Activated CD4-positive, alpha-beta T cell treated with anti-CD3 and anti-CD28 coated beads, Interleukin-2, amount 10 ng/mL, durations not matched to agents 24 days and 14 days (primary cell): ENCODE measurements around the gene ZCCHC9. TPM values are rescaled to one million over a fixed set of nuclear protein-coding genes. Genes with fewer than 3 reads are reported as not detected.
A peak's percentile ranks its signal among the peaks of the same experiment; 100 is the strongest.
"Not testable (repeated sequence)": the region's sequence is repeated elsewhere in the genome, so short reads cannot be mapped to it uniquely, and the experiment has no call there.

Experiments
- DNase-seq: peaks from one replicate; pipeline ENCODE4 v3.0.0; 2022
- H3K27ac Mint-ChIP-seq: one replicate; pipeline ENCODE4 v1.8.0; 2022; ENCODE audit warnings: mild to moderate bottlenecking, mixed read lengths
- H3K27me3 Mint-ChIP-seq: one replicate; pipeline ENCODE4 v1.8.0; 2022; ENCODE audit warnings: mixed read lengths
- H3K36me3 Mint-ChIP-seq: one replicate; pipeline ENCODE4 v1.8.0; 2022; ENCODE audit warnings: low read depth, mild to moderate bottlenecking, mixed read lengths
- H3K4me1 Mint-ChIP-seq: one replicate; pipeline ENCODE4 v1.8.0; 2021; ENCODE audit warnings: mixed read lengths
- H3K4me3 Mint-ChIP-seq: one replicate; pipeline ENCODE4 v1.8.0; 2022; ENCODE audit warnings: mild to moderate bottlenecking, moderate library complexity, mixed read lengths
- H3K9me3 Mint-ChIP-seq: one replicate; pipeline ENCODE4 v1.8.0; 2021; ENCODE audit warnings: mixed read lengths
- intact Hi-C: fragments of 100-400 bp; cut with micrococcal nuclease; formaldehyde crosslinking; loops from one replicate; pipeline ENCODE4 v1.15.1; 2023
- total RNA-seq: library from RNA; stranded (reverse); gene quantifications from 2 replicates; pipeline ENCODE4 v1.2.3, GENCODE V29; 2022

Gene ZCCHC9, protein sequence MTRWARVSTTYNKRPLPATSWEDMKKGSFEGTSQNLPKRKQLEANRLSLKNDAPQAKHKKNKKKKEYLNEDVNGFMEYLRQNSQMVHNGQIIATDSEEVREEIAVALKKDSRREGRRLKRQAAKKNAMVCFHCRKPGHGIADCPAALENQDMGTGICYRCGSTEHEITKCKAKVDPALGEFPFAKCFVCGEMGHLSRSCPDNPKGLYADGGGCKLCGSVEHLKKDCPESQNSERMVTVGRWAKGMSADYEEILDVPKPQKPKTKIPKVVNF
- 48.5 and 49.7 TPM in 2 replicates for total RNA-seq

DNA sequence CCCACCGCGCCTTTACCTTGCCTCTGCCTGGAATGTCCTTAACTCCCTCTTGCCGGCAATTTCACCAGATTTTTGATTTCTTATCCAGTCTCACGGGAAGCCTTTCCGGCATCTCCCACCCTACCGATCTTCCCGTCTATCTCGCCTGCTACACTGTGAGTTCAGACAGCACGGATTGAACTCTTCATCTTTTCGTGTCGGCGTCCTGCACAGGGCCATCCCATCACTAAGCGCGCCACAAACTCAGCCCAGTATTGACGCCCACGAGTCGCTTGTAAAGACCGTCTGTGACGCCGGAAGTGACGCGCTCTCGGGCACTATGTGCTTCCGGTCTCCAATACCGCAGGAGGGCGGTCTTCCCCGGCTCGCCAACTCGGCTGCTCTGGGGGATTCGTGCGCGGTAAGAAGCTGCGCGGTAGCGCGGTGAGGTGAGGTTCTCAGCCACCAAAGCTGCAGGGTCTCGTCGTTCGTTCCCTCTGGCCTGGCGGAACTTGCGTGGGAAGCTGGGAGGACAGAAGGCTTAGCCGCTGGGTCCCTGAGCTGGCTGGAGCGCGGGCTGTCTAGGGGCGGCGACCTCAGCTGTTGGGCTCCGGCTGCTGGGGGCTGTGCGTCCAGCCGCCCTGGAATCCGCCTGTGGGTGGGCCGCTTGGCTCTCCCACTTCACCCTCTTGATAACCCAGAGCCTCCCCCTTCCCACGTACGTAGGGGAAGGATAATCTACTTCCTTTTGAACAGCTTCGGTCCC is at the start of gene ZCCHC9:
TSS of gene ZCCHC9 (plus strand) at position 317 of the 745 bp plus-strand sequence. CDS start 3,171 bp downstream, outside the sequence.
- peak; percentile 98 for DNase-seq
- no peaks in the 10 kb centered on the region for H3K9me3 Mint-ChIP-seq
- H3K4me1 Mint-ChIP-seq, result peaks cover 33% of the 10 kb centered on the region
- H3K27ac Mint-ChIP-seq, result peak within 1 kb of the TSS; percentile 96
- no peaks in the 10 kb centered on the region for H3K27me3 Mint-ChIP-seq
- intact Hi-C loops, result loop anchor here (1.0 to 10.0 kb wide), 12 partner anchors 17 to 977 kb away; partner anchors contain the start of genes ATG10, DHFR, MSH3 and RASGRF2
- H3K36me3 Mint-ChIP-seq, result peaks cover 15% of the 10 kb centered on the region
- peak within 1 kb of the TSS; percentile 90 for H3K4me3 Mint-ChIP-seq

DNA sequence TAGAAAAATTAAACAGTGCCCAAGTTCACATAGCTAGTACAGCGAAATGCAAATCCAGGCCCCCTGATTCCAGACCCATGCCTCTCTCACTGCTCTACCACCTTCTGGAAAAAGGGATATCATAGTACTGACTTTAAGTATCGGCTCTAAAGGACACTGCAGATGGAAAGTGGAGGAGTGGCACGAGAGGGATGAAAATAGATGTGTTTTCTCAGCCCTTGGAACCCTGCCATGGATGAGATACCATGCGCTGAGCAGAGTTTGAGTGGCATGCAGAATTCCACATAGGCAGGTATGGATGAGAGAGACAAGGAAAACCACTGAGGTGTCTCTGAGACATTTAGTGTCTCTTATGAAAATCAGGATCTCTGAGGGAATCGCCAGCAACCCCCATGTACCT is 49.5 kb upstream of the ZCCHC9 start:
- no peak overlapping the region for H3K27ac Mint-ChIP-seq
- intact Hi-C loops, result no loop called here

DNA sequence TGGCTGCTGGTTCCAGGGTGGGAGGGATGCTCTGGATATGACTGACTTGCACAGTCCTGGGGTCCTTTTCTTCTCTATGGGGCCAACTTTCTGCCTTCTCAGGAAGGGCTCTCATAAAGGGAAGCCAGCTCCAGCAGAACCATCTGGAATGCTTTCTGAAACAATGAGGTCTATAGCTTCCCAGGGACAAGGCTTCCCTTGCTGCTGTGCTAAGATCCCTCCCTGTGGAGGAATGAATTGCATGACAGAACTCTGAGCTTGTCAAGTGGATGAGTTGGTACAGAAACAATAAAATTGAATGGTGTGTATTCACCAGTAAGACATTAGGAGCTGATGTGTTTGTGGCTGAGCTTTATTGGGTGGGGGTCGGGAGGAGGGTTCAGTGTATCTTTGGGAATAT is 48.5 kb upstream of the ZCCHC9 start:
- H3K27me3 Mint-ChIP-seq, result no peaks in the 10 kb centered on the region

More for the DNA sequence above, 49.5 kb upstream of the ZCCHC9 start:
- Mint-ChIP-seq H3K9me3 (no peaks in the 10 kb centered on the region), H3K4me3 (no peak overlapping the region), H3K27me3 (no peaks in the 10 kb centered on the region), H3K36me3 (no peaks in the 10 kb centered on the region), H3K4me1 (no peaks in the 10 kb centered on the region)
- no peak for DNase-seq

DNA sequence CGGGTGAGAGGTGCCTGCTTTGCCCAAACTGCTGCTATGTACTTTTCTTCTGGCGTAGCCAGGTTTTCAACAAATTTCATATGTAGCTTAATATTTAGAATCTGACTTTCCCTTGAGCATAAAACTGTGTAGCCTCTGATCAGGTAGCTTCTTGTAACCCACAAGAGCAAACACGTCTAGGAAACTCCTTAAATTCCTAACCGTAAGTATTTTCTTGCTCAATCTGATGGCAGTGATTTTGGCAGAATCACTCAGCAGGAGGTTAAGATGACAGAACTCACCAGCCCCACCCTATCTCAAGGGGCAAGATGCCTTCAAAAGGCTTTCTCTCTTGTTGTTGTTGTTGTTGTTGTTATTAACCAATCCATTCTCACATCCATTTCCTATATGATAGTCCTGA is 47.5 kb upstream of the ZCCHC9 start:
- DNase-seq, result no peak
- no peaks in the 10 kb centered on the region for H3K4me1 Mint-ChIP-seq
- no peak overlapping the region for H3K27ac Mint-ChIP-seq
- no peak overlapping the region for H3K4me3 Mint-ChIP-seq
- intact Hi-C loops, result no loop called here
- H3K36me3 Mint-ChIP-seq, result peaks cover 3% of the 10 kb centered on the region
- no peaks in the 10 kb centered on the region for H3K9me3 Mint-ChIP-seq
- H3K27me3 Mint-ChIP-seq, result no peaks in the 10 kb centered on the region

More for the DNA sequence above, 48.5 kb upstream of the ZCCHC9 start:
- no peaks in the 10 kb centered on the region for H3K4me1 Mint-ChIP-seq
- no peak overlapping the region for H3K4me3 Mint-ChIP-seq
- no peak for DNase-seq
- no peak overlapping the region for H3K27ac Mint-ChIP-seq
- intact Hi-C loops, result no loop called here
- H3K9me3 Mint-ChIP-seq, result no peaks in the 10 kb centered on the region
- H3K36me3 Mint-ChIP-seq, result peaks cover 3% of the 10 kb centered on the region

DNA sequence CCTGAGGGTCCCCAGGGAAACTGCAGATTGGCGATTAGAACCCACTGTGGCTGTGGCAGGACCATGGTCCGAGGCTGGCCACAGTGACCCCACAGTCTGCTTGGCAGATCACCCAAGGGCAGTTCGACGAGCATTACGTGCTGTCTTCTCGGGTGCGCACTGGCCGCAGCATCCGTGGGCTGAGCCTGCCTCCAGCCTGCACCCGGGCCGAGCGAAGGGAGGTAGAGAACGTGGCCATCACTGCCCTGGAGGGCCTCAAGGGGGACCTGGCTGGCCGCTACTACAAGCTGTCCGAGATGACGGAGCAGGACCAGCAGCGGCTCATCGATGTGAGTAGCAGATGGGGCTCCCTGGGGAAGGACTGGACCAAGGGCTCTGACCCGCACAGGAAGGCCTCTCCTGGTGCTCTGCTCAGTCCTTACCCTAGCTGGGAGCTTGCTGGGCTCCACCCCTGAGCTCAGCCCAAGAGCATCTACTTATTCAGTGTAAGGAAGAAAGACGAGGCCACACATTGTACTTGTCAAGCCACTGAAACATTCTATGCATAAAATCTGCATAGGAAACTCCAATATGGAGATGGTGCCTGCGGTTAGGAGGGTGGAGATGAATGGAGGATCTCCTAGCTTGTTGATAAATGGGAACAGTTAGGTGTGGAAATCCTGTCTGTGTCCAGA is 46.4 kb upstream of the ZCCHC9 start:
- Mint-ChIP-seq H3K36me3 (peaks cover 6% of the 10 kb centered on the region), H3K27me3 (no peaks in the 10 kb centered on the region), H3K9me3 (peaks cover 7% of the 10 kb centered on the region), H3K4me3 (no peak overlapping the region), H3K4me1 (no peaks in the 10 kb centered on the region), H3K27ac (no peak overlapping the region)
- DNase-seq, result no peak
- intact Hi-C loops, result no loop called here

DNA sequence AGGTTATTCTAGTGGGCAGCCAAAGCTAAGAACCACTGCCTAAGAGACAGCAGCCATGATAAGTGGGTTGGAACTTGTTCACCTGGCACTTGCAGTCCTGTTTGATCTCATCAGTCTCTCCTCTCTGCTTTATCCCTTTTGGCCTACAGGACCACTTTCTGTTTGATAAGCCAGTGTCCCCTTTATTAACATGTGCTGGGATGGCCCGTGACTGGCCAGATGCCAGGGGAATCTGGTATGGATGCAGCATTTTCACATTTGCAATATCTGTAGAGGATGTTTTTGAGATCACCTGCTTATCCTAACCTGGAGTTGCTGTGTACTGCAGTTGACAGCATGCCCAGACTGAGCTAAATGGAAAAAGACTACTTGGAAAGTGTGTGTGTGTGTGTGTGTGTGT is 44.6 kb upstream of the ZCCHC9 start:
- H3K27me3 Mint-ChIP-seq, result no peaks in the 10 kb centered on the region
- DNase-seq, result no peak

DNA sequence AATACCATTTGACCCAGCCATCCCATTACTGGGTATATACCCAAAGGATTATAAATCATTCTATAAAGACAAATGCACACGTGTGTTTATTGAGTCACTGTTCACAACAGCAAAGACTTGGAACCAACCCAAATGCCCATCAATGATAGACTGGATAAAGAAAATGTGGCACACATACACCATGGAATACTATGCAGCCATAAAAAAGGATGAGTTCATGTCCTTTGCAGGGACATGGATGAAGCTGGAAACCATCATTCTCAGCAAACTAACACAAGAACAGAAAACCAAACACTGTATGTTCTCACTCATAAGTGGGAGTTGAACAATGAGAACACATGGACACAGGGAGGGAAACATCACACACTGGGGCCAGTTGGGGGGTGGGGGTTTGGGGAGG is 38.6 kb upstream of the ZCCHC9 start:
- intact Hi-C loops, H3K27ac Mint-ChIP-seq, H3K4me1 Mint-ChIP-seq, H3K27me3 Mint-ChIP-seq, DNase-seq, H3K4me3 Mint-ChIP-seq: not testable (repeated sequence)
- H3K36me3 Mint-ChIP-seq, result peaks cover 16% of the 10 kb centered on the region
- peaks cover 18% of the 10 kb centered on the region for H3K9me3 Mint-ChIP-seq

More for the DNA sequence above, 44.6 kb upstream of the ZCCHC9 start:
- Mint-ChIP-seq H3K36me3 (peaks cover 16% of the 10 kb centered on the region), H3K27ac (no peak overlapping the region), H3K4me1 (no peaks in the 10 kb centered on the region), H3K9me3 (peaks cover 18% of the 10 kb centered on the region), H3K4me3 (no peak overlapping the region)
- intact Hi-C loops, result no loop called here

DNA sequence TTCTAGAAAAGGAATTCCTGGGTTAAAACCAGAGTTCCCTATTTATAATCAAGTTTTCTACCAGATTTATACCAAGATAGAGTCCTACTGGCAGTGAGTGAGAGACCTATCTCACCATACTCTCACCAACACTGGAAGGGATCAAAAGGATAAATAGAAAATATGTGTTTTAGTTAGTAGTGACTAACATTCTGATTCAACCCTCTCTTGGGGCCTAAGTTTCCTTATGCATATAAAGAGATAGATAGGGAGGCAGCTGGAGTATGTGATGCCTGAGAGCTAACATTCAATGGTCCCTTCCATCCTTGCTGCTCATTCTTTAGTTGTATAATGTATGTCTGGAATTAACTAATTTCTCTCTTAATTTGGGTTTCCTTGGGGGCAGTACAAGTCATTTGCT is 36.3 kb upstream of the ZCCHC9 start:
- no peak for DNase-seq
- intact Hi-C loops, result no loop called here
- no peaks in the 10 kb centered on the region for H3K27me3 Mint-ChIP-seq
- H3K9me3 Mint-ChIP-seq, result peaks cover 10% of the 10 kb centered on the region
- no peak overlapping the region for H3K4me3 Mint-ChIP-seq
- H3K36me3 Mint-ChIP-seq, result peaks cover 11% of the 10 kb centered on the region
- H3K27ac Mint-ChIP-seq, result no peak overlapping the region
- no peaks in the 10 kb centered on the region for H3K4me1 Mint-ChIP-seq

DNA sequence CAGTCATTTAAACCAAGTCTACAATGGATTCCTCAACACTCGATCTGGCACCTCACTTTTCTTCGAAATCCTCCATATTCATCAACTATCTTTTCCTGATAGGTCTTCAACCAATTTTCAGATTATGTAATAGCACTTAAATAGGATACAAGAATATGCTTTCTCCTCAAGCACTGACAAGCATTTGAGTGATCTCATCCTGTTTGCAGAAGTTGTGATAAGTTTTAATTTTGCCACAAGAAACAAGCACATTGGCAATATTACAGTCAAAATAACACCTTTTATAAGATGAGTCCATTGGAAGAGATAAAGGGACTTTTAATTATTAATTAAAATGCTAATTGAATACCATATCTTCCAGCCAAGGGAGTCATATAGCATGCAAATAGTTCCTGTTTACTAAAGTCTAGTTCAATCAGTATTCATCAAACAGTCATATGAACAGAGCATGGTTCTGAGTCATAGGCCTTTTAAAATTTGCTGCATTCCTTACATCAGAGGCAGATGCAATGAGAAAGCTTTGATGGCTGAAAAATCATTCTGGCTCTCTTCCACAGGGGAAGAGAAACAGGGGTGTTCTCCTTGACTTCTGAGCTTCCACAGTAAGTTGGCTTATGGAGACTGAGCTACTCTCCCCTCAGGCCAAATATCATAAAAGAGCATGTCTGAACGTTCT is 32.7 kb upstream of the ZCCHC9 start:
- DNase-seq, result no peak
- H3K27me3 Mint-ChIP-seq, result no peaks in the 10 kb centered on the region
- H3K27ac Mint-ChIP-seq, result no peak overlapping the region
- no peaks in the 10 kb centered on the region for H3K4me1 Mint-ChIP-seq
- intact Hi-C loops, result no loop called here
- peaks cover 16% of the 10 kb centered on the region for H3K9me3 Mint-ChIP-seq
- H3K36me3 Mint-ChIP-seq, result peaks cover 9% of the 10 kb centered on the region
- H3K4me3 Mint-ChIP-seq, result no peak overlapping the region

DNA sequence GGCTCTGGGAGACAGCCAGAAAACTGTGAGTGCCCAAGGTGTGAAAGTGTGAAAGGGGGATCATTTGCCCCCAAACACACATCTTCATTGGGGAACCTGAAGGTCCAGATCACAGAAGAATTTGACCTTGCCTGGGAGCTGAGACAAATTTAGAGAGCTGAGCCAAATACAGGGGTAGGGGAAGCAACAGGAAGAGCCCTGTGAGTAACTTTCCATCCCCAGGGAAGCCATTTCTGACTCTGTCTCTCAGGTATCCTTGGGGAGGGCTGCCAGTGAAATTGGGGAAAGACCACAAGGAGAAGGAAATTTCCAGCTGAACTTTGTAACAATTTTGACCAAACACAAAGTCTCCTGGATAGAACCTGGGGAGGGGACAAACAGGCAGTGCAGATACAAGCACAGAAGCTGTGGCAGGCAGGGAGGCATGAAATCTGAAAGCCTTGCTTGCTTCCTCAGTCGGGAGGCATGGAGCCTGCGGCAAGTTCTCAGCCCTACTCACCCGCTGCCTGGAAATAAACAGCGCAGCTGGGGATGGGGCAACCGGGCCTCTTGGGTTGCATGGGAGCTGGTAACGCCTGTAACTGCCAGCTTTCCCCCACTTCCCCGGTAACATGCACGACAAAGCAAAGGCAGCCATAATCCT is 31.5 kb upstream of the ZCCHC9 start:
- H3K4me1 Mint-ChIP-seq, result no peaks in the 10 kb centered on the region
- intact Hi-C loops, result no loop called here
- no peak overlapping the region for H3K4me3 Mint-ChIP-seq
- H3K27me3 Mint-ChIP-seq, result no peaks in the 10 kb centered on the region
- peaks cover 12% of the 10 kb centered on the region for H3K36me3 Mint-ChIP-seq
- no peak overlapping the region for H3K27ac Mint-ChIP-seq
- H3K9me3 Mint-ChIP-seq, result peaks cover 25% of the 10 kb centered on the region
- DNase-seq, result no peak

DNA sequence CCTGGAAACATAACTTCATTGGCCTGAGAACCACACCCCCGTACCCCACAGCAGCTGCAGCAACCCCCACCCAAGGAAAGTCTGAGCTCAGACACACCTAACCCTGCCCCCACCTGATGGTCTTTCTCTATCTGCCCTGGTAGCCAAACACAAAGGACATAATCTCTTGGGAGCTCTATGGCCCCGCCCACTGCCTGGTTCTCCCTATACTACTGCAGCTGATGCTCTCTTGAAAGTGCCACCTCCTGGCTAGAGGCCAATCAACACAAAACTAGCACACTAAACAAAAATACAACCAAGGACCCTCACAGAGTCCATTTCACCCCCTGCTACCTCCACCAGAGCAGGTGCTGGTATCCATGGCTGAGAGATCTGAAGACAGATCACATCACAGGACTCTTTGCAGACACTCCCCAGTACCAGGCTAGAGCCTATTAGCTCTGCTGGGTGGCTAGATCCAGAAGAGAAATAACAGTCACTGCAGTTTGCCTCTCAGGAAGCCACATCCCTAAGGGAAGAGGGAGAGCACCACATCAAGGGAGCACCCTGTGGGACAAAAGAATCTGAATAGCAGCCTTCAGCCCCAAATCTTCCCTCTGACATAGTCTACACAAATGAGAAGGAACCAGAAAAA is 30.9 kb upstream of the ZCCHC9 start:
- H3K27me3 Mint-ChIP-seq, intact Hi-C loops, DNase-seq, H3K4me1 Mint-ChIP-seq, H3K27ac Mint-ChIP-seq, H3K4me3 Mint-ChIP-seq: not testable (repeated sequence)
- Mint-ChIP-seq H3K9me3 (peaks cover 32% of the 10 kb centered on the region), H3K36me3 (peaks cover 13% of the 10 kb centered on the region)

DNA sequence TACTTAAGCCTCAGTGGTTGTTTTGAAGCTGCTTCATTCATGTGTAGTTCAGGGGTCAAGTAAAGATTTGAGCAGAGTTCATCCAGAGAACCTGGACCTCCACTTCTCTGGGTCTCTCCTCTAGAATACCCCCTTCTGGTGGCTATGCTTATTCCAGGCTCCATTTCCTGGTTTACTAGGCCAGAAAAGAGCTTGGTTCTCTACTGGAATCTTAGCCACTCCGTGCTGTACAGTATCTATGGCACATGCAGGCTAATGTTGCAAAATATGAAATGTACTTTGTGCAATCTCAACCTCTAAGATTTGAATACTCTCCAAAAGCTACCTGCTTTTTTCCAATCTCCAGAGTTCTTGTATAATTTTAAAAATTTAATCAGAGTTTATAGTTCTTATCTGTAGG is 17.4 kb upstream of the ZCCHC9 start:
- Mint-ChIP-seq H3K27ac (no peak overlapping the region), H3K4me3 (no peak overlapping the region), H3K27me3 (no peaks in the 10 kb centered on the region), H3K4me1 (peaks cover 5% of the 10 kb centered on the region), H3K9me3 (peaks cover 6% of the 10 kb centered on the region), H3K36me3 (no peaks in the 10 kb centered on the region)
- no peak for DNase-seq
- intact Hi-C loops, result loop anchor here (2.0 to 10.0 kb wide), 2 partner anchors 17 to 409 kb away; partner anchors contain the start of gene ZCCHC9
